SU-DHL-6 (cell line): ENCODE measurements around the gene CFAP97D2.
A peak's percentile ranks its signal among the peaks of the same experiment; 100 is the strongest.

Source experiments
- EZH2phosphoT487 ChIP-seq: fragments of 200-600 bp; sonication (generic), shearing (Covaris generic); conservative IDR thresholded peaks from 2 replicates; pipeline ENCODE4 v1.6.1; 2018; ENCODE audit warnings: mild to moderate bottlenecking, antibody characterized with exemption, low read length, moderate library complexity, mixed read lengths
- TF ChIP-seq, protein P1 (sequence below): fragments of 200-600 bp; sonication (generic); IDR thresholded peaks from one replicate; pipeline ENCODE4 v1.5.1; 2017; ENCODE audit warnings: antibody characterized with exemption, mild to moderate bottlenecking, low read length, moderate library complexity; ENCODE audit not compliant: insufficient read depth, poor library complexity, severe bottlenecking

- TF ChIP-seq, protein P1, sequence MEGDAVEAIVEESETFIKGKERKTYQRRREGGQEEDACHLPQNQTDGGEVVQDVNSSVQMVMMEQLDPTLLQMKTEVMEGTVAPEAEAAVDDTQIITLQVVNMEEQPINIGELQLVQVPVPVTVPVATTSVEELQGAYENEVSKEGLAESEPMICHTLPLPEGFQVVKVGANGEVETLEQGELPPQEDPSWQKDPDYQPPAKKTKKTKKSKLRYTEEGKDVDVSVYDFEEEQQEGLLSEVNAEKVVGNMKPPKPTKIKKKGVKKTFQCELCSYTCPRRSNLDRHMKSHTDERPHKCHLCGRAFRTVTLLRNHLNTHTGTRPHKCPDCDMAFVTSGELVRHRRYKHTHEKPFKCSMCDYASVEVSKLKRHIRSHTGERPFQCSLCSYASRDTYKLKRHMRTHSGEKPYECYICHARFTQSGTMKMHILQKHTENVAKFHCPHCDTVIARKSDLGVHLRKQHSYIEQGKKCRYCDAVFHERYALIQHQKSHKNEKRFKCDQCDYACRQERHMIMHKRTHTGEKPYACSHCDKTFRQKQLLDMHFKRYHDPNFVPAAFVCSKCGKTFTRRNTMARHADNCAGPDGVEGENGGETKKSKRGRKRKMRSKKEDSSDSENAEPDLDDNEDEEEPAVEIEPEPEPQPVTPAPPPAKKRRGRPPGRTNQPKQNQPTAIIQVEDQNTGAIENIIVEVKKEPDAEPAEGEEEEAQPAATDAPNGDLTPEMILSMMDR: peak; percentile 33
- no peak for TF ChIP-seq EZH2phosphoT487
These were observed 35.1 kb upstream of the CFAP97D2 start for GRCh38 chr13:114143806-114144605.
